ENCODE results near the gene RGS12.

The RGS12 gene

DNA sequence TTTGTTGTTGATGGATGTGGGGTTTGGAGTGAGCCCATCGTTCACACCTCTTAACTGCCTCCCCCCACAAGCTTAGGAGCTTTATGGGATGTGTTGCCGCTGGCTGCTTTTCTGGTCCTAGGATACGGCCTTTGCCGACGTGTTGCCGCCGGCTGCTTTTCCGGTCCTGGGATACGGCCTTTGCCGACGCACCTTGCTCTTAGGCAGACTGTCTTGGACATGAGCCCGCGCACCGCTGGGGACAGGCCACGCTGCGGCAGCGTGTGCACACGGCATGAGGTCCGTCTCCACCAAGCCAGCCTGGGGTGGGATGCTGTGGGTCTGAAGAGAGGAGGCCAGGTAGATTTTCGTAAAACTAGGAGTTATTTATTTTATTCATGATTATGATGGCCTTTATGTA, 14.2 kb downstream of the RGS12 start:
- TF ChIP-seq, protein P1, sequence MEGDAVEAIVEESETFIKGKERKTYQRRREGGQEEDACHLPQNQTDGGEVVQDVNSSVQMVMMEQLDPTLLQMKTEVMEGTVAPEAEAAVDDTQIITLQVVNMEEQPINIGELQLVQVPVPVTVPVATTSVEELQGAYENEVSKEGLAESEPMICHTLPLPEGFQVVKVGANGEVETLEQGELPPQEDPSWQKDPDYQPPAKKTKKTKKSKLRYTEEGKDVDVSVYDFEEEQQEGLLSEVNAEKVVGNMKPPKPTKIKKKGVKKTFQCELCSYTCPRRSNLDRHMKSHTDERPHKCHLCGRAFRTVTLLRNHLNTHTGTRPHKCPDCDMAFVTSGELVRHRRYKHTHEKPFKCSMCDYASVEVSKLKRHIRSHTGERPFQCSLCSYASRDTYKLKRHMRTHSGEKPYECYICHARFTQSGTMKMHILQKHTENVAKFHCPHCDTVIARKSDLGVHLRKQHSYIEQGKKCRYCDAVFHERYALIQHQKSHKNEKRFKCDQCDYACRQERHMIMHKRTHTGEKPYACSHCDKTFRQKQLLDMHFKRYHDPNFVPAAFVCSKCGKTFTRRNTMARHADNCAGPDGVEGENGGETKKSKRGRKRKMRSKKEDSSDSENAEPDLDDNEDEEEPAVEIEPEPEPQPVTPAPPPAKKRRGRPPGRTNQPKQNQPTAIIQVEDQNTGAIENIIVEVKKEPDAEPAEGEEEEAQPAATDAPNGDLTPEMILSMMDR (IDR thresholded peaks at IDR 0.05; ENCODE audit: low read depth, low read length) = no peak
- H3K4me3 ChIP-seq (ENCODE audit: low read depth, low read length) = no peak overlapping the region

DNA sequence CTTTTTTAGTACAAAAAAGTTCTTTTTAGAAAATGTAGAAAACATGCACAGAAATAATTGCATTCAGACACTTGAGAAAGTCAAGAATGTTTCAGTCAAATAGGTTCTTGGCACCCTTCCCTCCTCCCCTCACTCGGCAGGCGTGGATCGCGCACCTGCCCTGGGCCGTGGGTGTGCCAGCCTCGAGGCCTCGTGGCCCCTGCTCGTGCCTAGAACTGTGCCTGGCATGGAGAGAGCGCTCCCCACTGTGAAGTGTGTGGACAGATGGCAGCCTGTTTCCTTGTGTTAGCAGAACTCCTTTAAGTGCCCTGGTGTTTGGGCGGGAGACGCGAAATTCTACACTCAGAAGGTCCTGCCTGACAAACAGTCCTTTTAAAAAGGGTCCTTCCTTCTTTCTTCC, 14.7 kb downstream of the RGS12 start:
- TF ChIP-seq, protein P1 (IDR thresholded peaks at IDR 0.05; ENCODE audit: low read depth, low read length) = no peak

GRCh38 chr4:3307891-3308575, 15.2 kb downstream of the RGS12 start:
- no peak overlapping the region for H3K4me3 ChIP-seq (ENCODE audit: low read depth, low read length)
- TF ChIP-seq, protein P1 (IDR thresholded peaks at IDR 0.05; ENCODE audit: low read depth, low read length) = no peak

More for the DNA sequence above, 14.7 kb downstream of the RGS12 start:
- no peak overlapping the region for H3K4me3 ChIP-seq (ENCODE audit: low read depth, low read length)

DNA sequence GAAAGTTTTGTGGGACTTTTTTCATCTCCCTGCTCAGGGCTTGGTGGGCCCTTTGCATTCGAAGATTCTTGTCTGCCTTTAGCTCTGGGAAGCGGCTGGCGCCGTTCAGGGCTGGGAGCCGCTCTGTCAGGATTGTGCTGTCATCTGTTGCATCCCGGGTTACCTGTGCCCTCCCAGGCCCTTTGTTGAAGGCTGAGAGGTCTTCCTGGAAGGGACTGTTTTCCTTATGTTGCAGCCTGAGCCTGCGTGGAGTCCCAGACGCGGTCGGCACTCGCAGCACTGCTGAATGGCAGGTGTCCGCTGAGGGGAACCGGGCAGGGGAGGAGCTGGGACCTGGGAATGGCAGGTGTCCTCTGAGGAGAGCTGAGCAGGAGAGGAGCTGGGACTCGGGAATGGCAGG, 15.9 kb downstream of the RGS12 start:
- H3K4me3 ChIP-seq (ENCODE audit: low read depth, low read length) = no peak overlapping the region
- TF ChIP-seq, protein P1 (IDR thresholded peaks at IDR 0.05; ENCODE audit: low read depth, low read length) = no peak

DNA sequence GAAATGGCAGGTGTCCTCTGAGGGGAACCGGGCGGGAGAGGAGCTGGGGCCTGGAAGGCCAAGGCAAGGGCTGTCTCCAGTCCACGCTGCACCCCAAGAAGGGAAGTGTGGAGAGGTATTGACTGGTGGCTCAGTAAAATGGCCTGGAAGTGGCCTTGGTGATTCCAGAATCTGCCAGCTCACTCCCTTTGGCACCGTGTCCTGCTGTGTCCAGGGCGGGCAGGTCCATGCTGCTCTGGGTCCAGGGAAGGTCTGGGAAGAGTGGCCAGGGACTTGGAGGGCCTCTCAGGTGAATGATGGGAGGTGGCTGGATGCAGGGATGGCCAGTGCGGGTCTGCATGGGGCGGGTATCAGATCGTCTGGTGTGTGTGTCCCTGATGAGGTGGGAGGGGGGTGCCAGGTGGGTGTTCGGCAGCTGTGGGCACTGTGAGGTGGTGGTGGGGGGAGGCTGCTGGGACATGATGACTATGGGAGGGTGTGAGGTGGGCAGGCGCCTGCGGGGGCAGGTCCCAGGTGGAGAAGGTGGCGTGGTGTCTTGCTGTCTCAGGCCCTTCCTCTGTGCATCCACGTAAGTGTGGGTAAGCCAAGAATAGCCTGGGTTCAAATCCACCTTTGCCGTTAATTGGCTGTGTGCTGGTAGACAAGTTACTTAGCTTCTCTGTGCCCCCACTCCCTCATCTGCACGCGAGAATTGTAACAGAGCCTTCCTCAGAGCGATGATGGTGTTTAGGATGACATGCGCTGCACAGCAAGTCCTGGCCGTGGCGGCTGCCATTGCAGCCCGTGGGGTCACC, 17.7 kb downstream of the RGS12 start:
- TF ChIP-seq, protein P1 (IDR thresholded peaks at IDR 0.05; ENCODE audit: low read depth, low read length) = no peak
- no peak overlapping the region for H3K4me3 ChIP-seq (ENCODE audit: low read depth, low read length)

DNA sequence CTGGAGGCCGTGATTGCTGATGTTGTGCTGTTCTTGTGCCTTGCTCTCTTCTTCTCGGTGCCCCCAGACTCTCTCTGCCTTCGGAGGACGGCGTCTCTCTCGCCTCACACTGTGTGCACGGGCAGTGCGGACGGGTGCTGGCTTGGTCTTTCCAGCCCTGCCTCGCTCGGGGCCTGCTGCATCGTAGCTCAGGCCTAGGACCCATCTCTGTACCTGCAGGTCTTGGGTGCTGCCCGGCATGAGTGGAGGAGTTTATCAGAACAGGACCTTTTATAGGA, 18.2 kb downstream of the RGS12 start:
- H3K4me3 ChIP-seq (ENCODE audit: low read depth, low read length) = no peak overlapping the region
- TF ChIP-seq, protein P1 (IDR thresholded peaks at IDR 0.05; ENCODE audit: low read depth, low read length) = no peak

DNA sequence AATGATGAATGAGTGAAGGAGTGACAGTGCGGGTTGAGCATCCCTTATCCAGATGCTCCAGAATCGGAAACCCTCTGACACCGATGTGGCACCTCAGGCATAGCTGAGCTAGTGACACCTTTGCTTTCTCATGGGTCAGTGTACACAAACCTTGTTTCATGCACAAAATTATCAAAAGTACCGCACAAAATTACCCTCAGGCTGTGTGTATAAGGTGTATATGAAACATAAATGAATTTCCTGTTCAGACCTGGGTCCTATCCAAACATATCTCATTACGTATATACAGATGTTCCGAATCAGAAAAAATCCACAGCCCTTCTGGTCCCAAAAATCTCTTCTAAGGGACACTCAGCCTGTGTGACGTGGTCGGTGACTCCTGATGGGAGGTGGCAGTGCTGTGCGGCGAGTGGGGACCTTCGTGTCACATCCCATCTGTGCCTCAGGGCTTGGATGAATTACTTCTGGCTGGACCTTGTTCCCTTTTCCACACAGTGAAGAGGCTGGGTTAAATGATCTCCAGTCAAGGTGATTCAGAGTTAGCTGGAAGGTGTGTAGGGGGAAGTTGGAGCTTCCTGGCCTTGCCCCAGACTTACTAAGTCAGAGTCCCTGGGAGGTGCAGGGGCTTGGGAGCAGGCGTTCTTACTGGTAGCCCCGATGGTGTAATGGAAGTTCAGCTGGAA, 18.8 kb downstream of the RGS12 start:
- H3K4me3 ChIP-seq (ENCODE audit: low read depth, low read length) = no peak overlapping the region
- TF ChIP-seq, protein P1 (IDR thresholded peaks at IDR 0.05; ENCODE audit: low read depth, low read length) = no peak

All from WI38 (cell line).